Measurements from ENCODE around the gene NSD1. TPM values are rescaled to one million over a fixed set of nuclear protein-coding genes. Genes with fewer than 3 reads are reported as not detected.
A peak's percentile ranks its signal among the peaks of the same experiment; 100 is the strongest.

NSD1 gene
- polyA plus RNA-seq, 1 donor = 68.7 TPM

GRCh38 chr5:177307544-177308363 is 174.2 kb downstream of the NSD1 start:
- no peak for DNase-seq

- no peak for DNase-seq
Observed at GRCh38 chr5:177308740-177309139, 175.2 kb downstream of the NSD1 start.

- DNase-seq = peak; percentile 44
Observed at GRCh38 chr5:177309351-177310191, 176.0 kb downstream of the NSD1 start.

GRCh38 chr5:177310332-177310731 is 176.8 kb downstream of the NSD1 start:
- no peak for DNase-seq

- no peak for DNase-seq
Observed at GRCh38 chr5:177310757-177311391, 177.3 kb downstream of the NSD1 start.

GRCh38 chr5:177311392-177311722 is 177.8 kb downstream of the NSD1 start:
- no peak for DNase-seq

- peak; percentile 96 for DNase-seq
Observed at GRCh38 chr5:177311723-177312648, 178.4 kb downstream of the NSD1 start, which contains the start of gene MXD3. MXD3 (minus strand) TSS chr5:177311898; CDS start chr5:177311830, 68 bp downstream.

- no peak for DNase-seq
Observed at GRCh38 chr5:177312649-177313181, 179.1 kb downstream of the NSD1 start.

GRCh38 chr5:177313561-177314259 is 180.1 kb downstream of the NSD1 start:
- no peak for DNase-seq

GRCh38 chr5:177314376-177315342 is 181.1 kb downstream of the NSD1 start:
- no peak for DNase-seq

GRCh38 chr5:177315411-177315810 is 181.8 kb downstream of the NSD1 start:
- no peak for DNase-seq

- DNase-seq = no peak
Observed at GRCh38 chr5:177316005-177316404, 182.4 kb downstream of the NSD1 start.

- DNase-seq = peak; percentile 66
Observed at GRCh38 chr5:177317959-177318377, 184.4 kb downstream of the NSD1 start.

GRCh38 chr5:177319913-177320588 is 186.5 kb downstream of the NSD1 start:
- no peak for DNase-seq

- no peak for DNase-seq
Observed at GRCh38 chr5:177320879-177321278, 187.3 kb downstream of the NSD1 start.

GRCh38 chr5:177325868-177326381 is 192.4 kb downstream of the NSD1 start:
- DNase-seq = no peak

- no peak for DNase-seq
Observed at GRCh38 chr5:177327539-177328522, 194.3 kb downstream of the NSD1 start.

All from left kidney (tissue), 2 donors.